ENCODE results near the gene AKAP9. TPM values are rescaled to one million over a fixed set of nuclear protein-coding genes. Genes with fewer than 3 reads are reported as not detected.
"Not testable (repeated sequence)": the region's sequence is repeated elsewhere in the genome, so short reads cannot be mapped to it uniquely, and the experiment has no call there.

The AKAP9 gene
- total RNA-seq = 10 to 100 TPM; 70.0 to 93.9 TPM

- DNase-seq = peak; percentile 92 to 96 (median 94)
- intact Hi-C loops (cut with DNase I) = no loop called here
- H3K4me3 ChIP-seq = peak within 1 kb of the TSS; percentile 44 to 68
- 0 to 4% methylated on average over 5 to 59 of the region's 59 CpGs for WGBS, 2 donors
- ATAC-seq = peak; percentile 96
- H3K27me3 ChIP-seq = no peaks in the 10 kb centered on the region
- H3K36me3 ChIP-seq (replicated peaks in 1 of 2; ENCODE audit: insufficient read depth in 1 of 2, low read depth in 2 of 2) = no peaks in the 10 kb centered on the region
- TF ChIP-seq POLR2A (IDR thresholded peaks at IDR 0.05) = peak; percentile 83 to 94 (median 92)
- TF ChIP-seq, protein P1, sequence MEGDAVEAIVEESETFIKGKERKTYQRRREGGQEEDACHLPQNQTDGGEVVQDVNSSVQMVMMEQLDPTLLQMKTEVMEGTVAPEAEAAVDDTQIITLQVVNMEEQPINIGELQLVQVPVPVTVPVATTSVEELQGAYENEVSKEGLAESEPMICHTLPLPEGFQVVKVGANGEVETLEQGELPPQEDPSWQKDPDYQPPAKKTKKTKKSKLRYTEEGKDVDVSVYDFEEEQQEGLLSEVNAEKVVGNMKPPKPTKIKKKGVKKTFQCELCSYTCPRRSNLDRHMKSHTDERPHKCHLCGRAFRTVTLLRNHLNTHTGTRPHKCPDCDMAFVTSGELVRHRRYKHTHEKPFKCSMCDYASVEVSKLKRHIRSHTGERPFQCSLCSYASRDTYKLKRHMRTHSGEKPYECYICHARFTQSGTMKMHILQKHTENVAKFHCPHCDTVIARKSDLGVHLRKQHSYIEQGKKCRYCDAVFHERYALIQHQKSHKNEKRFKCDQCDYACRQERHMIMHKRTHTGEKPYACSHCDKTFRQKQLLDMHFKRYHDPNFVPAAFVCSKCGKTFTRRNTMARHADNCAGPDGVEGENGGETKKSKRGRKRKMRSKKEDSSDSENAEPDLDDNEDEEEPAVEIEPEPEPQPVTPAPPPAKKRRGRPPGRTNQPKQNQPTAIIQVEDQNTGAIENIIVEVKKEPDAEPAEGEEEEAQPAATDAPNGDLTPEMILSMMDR (IDR thresholded peaks at IDR 0.05) = peak in 2 of 7 experiments; percentile 16 to 19
- peak within 1 kb of the TSS; percentile 83 to 97 (median 90) for H3K27ac ChIP-seq
- no peaks in the 10 kb centered on the region for H3K9me3 ChIP-seq
- peaks cover 28% of the 10 kb centered on the region for H3K4me1 ChIP-seq
These were observed at the start of gene AKAP9 for GRCh38 chr7:91940572-91941341. Gene AKAP9 (plus strand): TSS chr7:91940862. CDS start chr7:91941100, 238 bp downstream.

DNA sequence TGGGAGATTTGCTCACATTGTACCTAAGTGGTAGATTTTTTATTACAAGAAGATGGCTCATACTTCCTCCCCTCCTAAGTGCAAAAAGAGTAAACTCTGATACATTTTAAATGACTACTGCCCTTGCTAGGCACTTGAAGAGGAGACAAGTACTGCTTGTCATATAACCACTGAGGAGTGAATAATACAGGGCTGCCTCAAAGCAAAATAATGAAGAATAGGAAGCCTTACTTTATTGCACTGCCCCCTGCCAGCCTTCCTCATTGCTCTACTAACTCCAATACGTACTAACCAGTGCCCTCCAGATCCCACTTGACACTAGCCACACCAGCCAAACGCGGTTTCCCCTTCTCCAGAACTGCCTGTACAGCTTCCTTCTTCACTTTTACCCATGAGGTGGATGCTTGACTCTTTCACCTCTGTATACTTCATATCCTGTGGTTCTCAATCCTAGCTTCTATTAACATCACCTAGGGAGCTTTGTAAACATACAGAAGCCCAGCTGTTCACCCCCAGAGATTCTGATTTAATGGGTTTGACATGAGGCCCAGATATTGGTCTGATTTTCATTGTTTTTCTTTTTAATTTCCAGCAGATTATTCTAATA is 48.5 kb upstream of the AKAP9 start:
- no peak for TF ChIP-seq POLR2A (IDR thresholded peaks at IDR 0.05)
- TF ChIP-seq, protein P1 (IDR thresholded peaks at IDR 0.05) = no peak
- H3K9me3 ChIP-seq = no peaks in the 10 kb centered on the region
- H3K27ac ChIP-seq = no peak overlapping the region
- no peaks in the 10 kb centered on the region for H3K4me1 ChIP-seq
- DNase-seq = no peak
- no peaks in the 10 kb centered on the region for H3K36me3 ChIP-seq (replicated peaks in 1 of 2; ENCODE audit: insufficient read depth in 1 of 2, low read depth in 2 of 2)
- no peak overlapping the region for H3K4me3 ChIP-seq
- no peak for ATAC-seq
- H3K27me3 ChIP-seq = no peaks in the 10 kb centered on the region
- intact Hi-C loops (cut with DNase I) = no loop called here
- WGBS, 2 donors = 56 to 58% methylated on average over 3 of the region's 3 CpGs

DNA sequence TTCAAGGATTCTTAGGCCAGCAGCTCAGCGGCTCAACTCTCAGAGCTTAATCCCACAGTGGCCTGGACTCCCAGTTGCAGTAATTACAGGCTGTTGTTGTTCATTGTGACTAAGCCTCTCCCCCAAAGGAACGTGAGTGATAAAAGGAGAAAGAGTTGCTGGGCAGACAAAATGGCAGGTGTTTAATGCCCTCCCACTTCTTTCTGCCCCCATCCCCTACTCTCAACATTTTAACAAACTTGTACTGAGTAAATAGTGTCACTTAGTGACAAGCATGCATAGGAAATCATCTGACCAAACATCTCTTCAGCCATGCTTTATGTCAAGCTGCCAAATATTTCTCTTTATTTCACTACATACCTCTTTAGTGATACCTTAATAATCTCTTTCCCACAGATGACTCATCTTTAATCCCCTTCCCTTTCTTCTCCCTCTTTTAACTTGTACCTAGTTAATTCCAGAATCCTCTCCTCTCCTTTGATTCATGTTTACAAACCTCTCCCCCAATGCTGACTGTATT is 47.8 kb upstream of the AKAP9 start:
- intact Hi-C loops (cut with DNase I) = no loop called here
- Histone ChIP-seq H3K4me3 (no peak overlapping the region), H3K4me1 (no peaks in the 10 kb centered on the region), H3K36me3 (replicated peaks in 1 of 2; ENCODE audit: insufficient read depth in 1 of 2, low read depth in 2 of 2) (no peaks in the 10 kb centered on the region), H3K27ac (no peak overlapping the region), H3K27me3 (no peaks in the 10 kb centered on the region), H3K9me3 (no peaks in the 10 kb centered on the region)
- ATAC-seq (no peak), DNase-seq (no peak)
- 56 to 63% methylated on average over 2 of the region's 2 CpGs for WGBS, 2 donors
- TF ChIP-seq, protein P1 (IDR thresholded peaks at IDR 0.05) = no peak
- TF ChIP-seq POLR2A (IDR thresholded peaks at IDR 0.05) = no peak

DNA sequence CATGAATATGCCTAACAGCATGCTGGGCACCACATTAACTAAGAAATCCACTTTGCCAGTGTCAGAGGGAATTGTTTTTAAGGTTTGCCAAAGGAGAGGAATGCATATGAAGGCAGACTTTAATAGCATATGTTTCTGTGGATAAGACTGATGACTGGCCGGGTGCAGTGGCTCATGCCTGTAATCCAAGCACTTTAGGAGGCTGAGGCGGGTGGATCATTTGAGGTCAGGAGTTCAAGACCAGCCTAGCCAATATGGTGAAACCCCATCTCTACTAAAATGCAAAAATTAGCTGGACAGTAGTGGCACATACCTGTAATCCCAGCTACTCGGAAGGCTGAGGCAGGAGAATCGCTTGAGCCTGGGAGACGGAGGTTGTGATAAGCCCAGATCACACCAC is 47.0 kb upstream of the AKAP9 start:
- H3K4me3 ChIP-seq; DNase-seq; ATAC-seq; H3K36me3 ChIP-seq (replicated peaks in 1 of 2; ENCODE audit: insufficient read depth in 1 of 2, low read depth in 2 of 2); H3K4me1 ChIP-seq; H3K27me3 ChIP-seq; intact Hi-C loops (cut with DNase I); H3K9me3 ChIP-seq; H3K27ac ChIP-seq: not testable (repeated sequence)
- 85 to 89% methylated on average over 5 of the region's 5 CpGs for WGBS, 2 donors

DNA sequence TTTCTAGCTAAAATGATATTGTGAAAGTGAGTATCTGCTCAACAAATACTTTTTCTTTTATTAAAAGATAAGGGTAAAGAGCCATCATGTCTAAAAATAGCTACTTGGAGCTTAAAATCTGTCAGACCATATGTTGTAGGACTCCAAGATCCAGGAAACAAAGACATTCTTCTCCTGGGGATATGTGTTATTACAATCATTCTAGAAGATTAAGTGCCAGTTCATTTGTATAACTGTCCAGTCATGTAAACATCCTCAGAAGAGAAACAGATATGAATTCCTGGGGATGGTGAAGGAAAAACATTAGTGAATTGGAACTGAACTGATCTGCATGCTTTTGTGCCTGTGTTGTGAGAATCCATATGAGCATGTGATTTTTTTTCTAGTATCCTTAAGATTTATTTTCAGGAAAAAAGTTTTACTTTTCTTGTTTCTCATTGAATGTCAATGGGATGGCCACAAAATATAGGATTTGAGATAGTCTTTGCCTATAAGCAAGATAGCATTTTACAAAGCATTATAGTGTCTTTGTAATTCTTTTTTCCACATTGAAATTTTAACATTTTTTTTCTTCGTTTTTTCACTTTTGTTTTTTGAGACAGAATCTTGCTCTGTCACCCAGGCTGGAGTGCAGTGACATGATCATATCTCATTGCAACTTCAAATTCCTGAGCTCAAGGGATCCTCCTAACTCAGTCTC is 45.7 kb upstream of the AKAP9 start:
- intact Hi-C loops (cut with DNase I) = no loop called here
- no peak for TF ChIP-seq POLR2A (IDR thresholded peaks at IDR 0.05)
- H3K36me3 ChIP-seq (replicated peaks in 1 of 2; ENCODE audit: insufficient read depth in 1 of 2, low read depth in 2 of 2) = no peaks in the 10 kb centered on the region
- H3K27me3 ChIP-seq = no peaks in the 10 kb centered on the region
- no peak overlapping the region for H3K27ac ChIP-seq
- ATAC-seq = no peak
- 45 to 68% methylated on average over 1 of the region's 1 CpG for WGBS, 2 donors
- no peaks in the 10 kb centered on the region for H3K4me1 ChIP-seq
- DNase-seq = no peak
- H3K9me3 ChIP-seq = no peaks in the 10 kb centered on the region
- no peak overlapping the region for H3K4me3 ChIP-seq

Data from body of pancreas (tissue), 4 donors.